ELF-1 (cell line): Measurements from ENCODE around the gene PHC3.
"Not testable (repeated sequence)": the region's sequence is repeated elsewhere in the genome, so short reads cannot be mapped to it uniquely, and the experiment has no call there.

Experiments
- DNase-seq: peaks from one replicate; pipeline ENCODE4 v3.0.0-alpha.2; 2016; ENCODE audit warnings: low read depth, low spot score

PHC3 gene

DNA sequence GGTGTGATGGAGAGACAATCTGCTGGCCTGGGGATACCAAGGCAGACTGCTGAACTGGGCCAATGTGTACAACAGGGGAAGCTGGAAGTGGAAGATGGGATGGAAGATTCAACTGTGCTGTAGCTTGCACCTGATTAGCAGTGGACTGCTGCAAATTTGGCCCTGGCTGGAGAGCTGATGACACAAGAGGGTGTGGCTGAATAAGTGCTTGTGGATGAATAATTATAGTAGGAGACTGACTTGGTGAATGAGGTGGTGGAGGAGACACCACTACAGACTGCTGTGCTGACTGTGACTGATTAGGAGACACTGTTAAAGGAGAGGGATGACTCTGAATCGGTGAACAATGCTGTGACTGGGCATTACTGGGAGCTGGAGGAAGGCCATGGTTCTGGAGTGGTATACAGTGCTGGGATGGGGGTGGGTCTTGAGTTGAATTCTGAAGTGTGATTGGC, 52.5 kb downstream of the PHC3 start:
- DNase-seq = no peak

DNA sequence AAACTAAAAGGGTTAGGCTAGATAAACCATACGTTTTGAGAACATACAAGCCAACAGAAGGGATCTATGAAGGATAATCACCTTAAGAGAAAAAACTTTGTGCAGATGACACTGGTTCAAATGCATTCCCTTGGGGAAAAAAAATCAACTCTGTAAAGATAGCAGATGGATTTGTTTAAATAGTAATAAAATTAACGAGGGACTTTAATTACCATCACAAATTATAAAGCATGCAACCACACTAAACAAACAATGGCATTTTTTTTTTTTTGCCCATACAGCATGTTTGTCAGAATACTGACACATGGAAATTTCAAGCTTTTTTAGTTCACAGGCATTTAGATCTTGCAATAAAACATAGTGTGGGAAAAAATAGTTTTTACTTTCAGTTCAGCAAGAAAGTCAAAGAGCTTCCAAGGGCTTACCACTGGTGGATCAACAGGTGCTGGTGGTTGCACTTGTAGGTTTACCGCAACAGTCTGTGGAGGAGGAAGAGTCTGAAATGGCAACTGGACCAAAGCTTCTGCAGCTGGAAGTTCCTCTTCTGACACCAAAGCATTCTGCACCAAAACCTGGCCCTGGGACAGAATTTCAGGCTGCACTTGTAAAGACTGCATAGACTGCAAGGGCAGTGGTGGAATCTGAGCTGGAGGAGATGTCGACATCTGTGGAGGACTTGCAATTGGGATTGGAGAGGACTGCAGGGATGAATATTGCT, 53.1 kb downstream of the PHC3 start:
- no peak for DNase-seq

DNA sequence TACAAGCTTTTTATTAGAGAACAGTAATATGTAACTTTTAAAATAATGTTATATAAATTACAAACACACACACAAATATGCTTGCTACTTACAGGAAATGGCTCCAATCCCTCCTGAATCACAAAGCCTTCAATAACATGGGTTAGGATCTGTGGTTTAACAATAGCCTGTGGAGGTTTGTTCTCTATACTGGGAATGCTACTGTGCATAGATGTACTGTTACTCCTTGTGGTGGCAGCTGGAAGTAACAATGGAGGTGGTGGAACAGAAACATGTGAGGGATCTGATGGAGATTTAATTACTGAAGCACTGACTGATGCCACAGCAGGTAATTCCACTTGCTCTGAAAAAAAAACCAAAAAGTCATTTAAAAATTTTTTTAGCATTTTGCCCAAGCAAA, 64.4 kb downstream of the PHC3 start:
- DNase-seq = no peak

GRCh38 chr3:170114165-170114564, 67.4 kb downstream of the PHC3 start:
- DNase-seq = not testable (repeated sequence)

- no peak for DNase-seq
These were observed 70.3 kb downstream of the PHC3 start for GRCh38 chr3:170111147-170111771.

- no peak for DNase-seq
These were observed 71.8 kb downstream of the PHC3 start for GRCh38 chr3:170109579-170110293.

- no peak for DNase-seq
These were observed 72.6 kb downstream of the PHC3 start for GRCh38 chr3:170108955-170109354.

GRCh38 chr3:170107941-170108340, 73.6 kb downstream of the PHC3 start:
- no peak for DNase-seq

- no peak for DNase-seq
These were observed 79.1 kb downstream of the PHC3 start for GRCh38 chr3:170102431-170102830.

GRCh38 chr3:170100944-170101343, 80.6 kb downstream of the PHC3 start:
- no peak for DNase-seq

DNA sequence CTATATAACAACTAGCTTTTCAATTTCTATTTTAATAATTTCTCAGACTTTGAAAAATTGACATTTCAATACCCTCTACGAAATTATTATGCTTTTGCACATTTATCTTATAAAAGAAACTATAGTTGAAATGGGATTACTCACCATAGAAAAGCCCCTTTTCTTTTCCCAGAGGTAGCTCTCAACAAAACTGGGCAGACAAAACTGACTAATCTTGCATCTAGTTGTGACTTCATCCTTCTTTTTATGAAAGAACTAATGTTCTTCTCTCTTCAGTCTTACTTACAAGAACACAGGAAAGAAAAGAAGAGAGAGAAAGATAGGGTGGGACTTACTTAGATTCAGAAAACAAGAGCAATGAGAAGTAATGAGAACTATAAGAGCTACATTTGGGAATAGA, 82.8 kb downstream of the PHC3 start:
- DNase-seq = no peak

- DNase-seq = no peak
These were observed 85.2 kb downstream of the PHC3 start for GRCh38 chr3:170096342-170096741.

DNA sequence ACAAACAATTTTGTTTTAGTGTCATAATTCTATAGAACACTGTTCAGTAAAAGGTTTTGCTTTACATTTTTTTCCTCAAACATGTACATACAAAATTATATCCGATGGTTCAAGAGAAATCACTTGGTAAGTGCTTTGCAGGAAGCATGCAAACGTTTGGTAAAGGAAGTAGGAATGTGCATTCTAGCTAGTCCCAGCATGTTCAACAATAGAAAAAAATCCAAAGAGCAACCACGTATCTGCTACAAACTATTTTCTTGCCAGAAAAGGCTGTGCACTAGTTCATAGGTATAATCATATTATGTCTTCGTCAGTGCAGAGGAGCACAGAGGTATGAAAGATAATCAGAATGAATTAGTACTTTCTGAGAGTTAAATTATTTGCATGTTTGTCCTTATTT, 85.8 kb downstream of the PHC3 start:
- no peak for DNase-seq

- DNase-seq = no peak
These were observed 88.6 kb downstream of the PHC3 start for GRCh38 chr3:170092907-170093306.

DNA sequence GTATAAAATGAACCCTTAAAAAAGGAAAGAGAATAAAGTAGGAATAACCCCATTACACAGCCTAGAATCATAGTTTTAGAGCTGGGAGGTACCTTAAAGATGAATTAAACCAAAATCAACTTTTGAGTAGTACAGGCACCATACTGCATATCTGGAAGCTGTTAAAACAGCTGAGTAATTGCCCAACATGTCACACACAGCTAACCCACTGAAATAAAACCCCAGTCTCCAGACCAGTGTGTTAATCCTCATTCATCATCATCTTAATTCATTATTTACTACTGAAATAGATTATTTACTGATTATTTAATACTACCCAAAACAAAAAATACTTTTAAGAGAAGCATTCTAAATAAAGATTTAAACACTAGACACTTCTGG, 90.9 kb downstream of the PHC3 start:
- DNase-seq = no peak

GRCh38 chr3:170089862-170090600, 91.5 kb downstream of the PHC3 start:
- no peak for DNase-seq

- DNase-seq = no peak
These were observed 96.1 kb downstream of the PHC3 start for GRCh38 chr3:170085396-170085795.

- no peak for DNase-seq
These were observed 98.2 kb downstream of the PHC3 start for GRCh38 chr3:170083343-170083742.

- DNase-seq = no peak
These were observed 100.3 kb downstream of the PHC3 start for GRCh38 chr3:170081079-170081741.

GRCh38 chr3:170080605-170081004, 100.9 kb downstream of the PHC3 start:
- DNase-seq = no peak

DNA sequence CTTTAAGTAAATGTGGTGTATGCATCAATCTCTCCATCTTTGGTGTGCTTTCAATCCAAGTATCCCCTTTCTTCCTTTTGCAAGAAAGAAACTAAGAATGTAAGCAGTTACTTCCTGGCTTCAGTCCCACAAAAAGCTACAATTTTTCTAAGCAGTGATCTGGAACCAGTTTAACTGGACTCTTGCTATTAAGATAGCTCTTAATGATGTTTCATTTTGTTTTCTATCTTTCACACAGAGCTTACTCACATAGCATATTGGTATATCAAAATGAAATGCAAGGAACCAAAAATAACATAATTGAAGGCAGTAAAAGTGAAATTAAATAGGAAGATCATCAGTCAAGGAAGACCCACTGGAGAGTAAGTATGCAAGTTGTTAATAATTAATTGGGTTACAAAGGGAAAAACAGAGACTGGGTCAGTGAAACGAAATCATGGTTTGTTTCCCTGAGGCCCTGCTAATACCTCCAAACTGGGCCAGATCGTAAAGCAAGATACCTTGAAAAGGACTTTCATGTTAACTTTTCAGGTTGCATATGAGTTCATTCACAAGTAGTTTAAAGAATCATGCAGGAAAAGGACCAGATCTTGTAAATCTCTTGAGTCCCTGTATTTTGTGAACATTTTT, 101.9 kb downstream of the PHC3 start:
- DNase-seq = no peak
